ENCODE results near the gene NUDT13.

GRCh38 chr10:73168465-73168803 is 58.2 kb downstream of the NUDT13 start:
- no peak for TF ChIP-seq CTCF (IDR thresholded peaks at IDR 0.05)
- no peak for TF ChIP-seq EZH2 (IDR thresholded peaks at IDR 0.05; ENCODE audit: borderline replicate concordance, insufficient read depth, low read depth, low read length, poor library complexity, severe bottlenecking)

All from B cell (primary cell).